ENCODE data around the gene PHPT1.
A peak's percentile ranks its signal among the peaks of the same experiment; 100 is the strongest.

The PHPT1 gene

GRCh38 chr9:136856541-136857141, 7.4 kb downstream of the PHPT1 start:
- peak; percentile 8 for TF ChIP-seq CTCF (IDR thresholded peaks at IDR 0.05; ENCODE audit: low read depth, low read length, missing control alignments)
- in situ Hi-C loops (cut with HindIII; ENCODE audit: low sequenced_read_pairs): no loop called here
- no peak for DNase-seq (ENCODE audit: low read depth)
- no peak overlapping the region for H3K4me3 ChIP-seq (ENCODE audit: low read depth, low read length)

GRCh38 chr9:136857166-136857565, 8.0 kb downstream of the PHPT1 start:
- DNase-seq (ENCODE audit: low read depth): no peak
- in situ Hi-C loops (cut with HindIII; ENCODE audit: low sequenced_read_pairs): no loop called here
- no peak for TF ChIP-seq CTCF (IDR thresholded peaks at IDR 0.05; ENCODE audit: low read depth, low read length, missing control alignments)
- H3K4me3 ChIP-seq (ENCODE audit: low read depth, low read length): no peak overlapping the region

GRCh38 chr9:136857581-136858412, 8.6 kb downstream of the PHPT1 start:
- DNase-seq (ENCODE audit: low read depth): no peak
- in situ Hi-C loops (cut with HindIII; ENCODE audit: low sequenced_read_pairs): no loop called here
- H3K4me3 ChIP-seq (ENCODE audit: low read depth, low read length): no peak overlapping the region
- no peak for TF ChIP-seq CTCF (IDR thresholded peaks at IDR 0.05; ENCODE audit: low read depth, low read length, missing control alignments)

- TF ChIP-seq CTCF (IDR thresholded peaks at IDR 0.05; ENCODE audit: low read depth, low read length, missing control alignments): no peak
- DNase-seq (ENCODE audit: low read depth): no peak
- H3K4me3 ChIP-seq (ENCODE audit: low read depth, low read length): no peak overlapping the region
- in situ Hi-C loops (cut with HindIII; ENCODE audit: low sequenced_read_pairs): no loop called here
Observed at GRCh38 chr9:136858452-136858843, 9.2 kb downstream of the PHPT1 start.

GRCh38 chr9:136858844-136859757, 9.9 kb downstream of the PHPT1 start:
- H3K4me3 ChIP-seq (ENCODE audit: low read depth, low read length): no peak overlapping the region
- TF ChIP-seq CTCF (IDR thresholded peaks at IDR 0.05; ENCODE audit: low read depth, low read length, missing control alignments): no peak
- in situ Hi-C loops (cut with HindIII; ENCODE audit: low sequenced_read_pairs): no loop called here
- DNase-seq (ENCODE audit: low read depth): no peak

GRCh38 chr9:136860529-136860928, 11.3 kb downstream of the PHPT1 start:
- H3K4me3 ChIP-seq (ENCODE audit: low read depth, low read length): no peak overlapping the region
- in situ Hi-C loops (cut with HindIII; ENCODE audit: low sequenced_read_pairs): no loop called here
- no peak for TF ChIP-seq CTCF (IDR thresholded peaks at IDR 0.05; ENCODE audit: low read depth, low read length, missing control alignments)
- DNase-seq (ENCODE audit: low read depth): no peak
